Panc1 (cell line): Measurements from ENCODE around the gene HOXA5. TPM values are rescaled to one million over a fixed set of nuclear protein-coding genes. Genes with fewer than 3 reads are reported as not detected.

Source experiments
- ATAC-seq: fragments of 200-7000 bp; cut with Tn5 transposase; 2 replicates; pipeline ENCODE4 v1.9.1; 2020; ENCODE audit warnings: mild to moderate bottlenecking, moderate library complexity
- BruUV-seq: library from RNA; stranded (reverse); fragments of 400-500 nt; replicated peaks from 2 replicates; lab custom pipeline; 2021; lab: Mats Ljungman, UMichigan
- CTCF ChIA-PET: fragments of 300-600 bp; sonication (Branson Sonifier 250); formaldehyde crosslinking; loops from one replicate; lab custom pipeline; 2022; ENCODE audit warnings: antibody characterized with exemption; lab: Charles Lee
- POLR2A ChIA-PET: fragments of 300-600 bp; sonication (Branson Sonifier 250); formaldehyde crosslinking; loops from one replicate; lab custom pipeline; 2022; ENCODE audit warnings: antibody characterized with exemption; lab: Charles Lee
- DNase-seq: peaks from one replicate; pipeline ENCODE4 v3.0.0-alpha.2; 2010; ENCODE audit warnings: low read depth, low spot score
- H3K27ac ChIP-seq: 2 replicates; pipeline ENCODE4 v1.5.1; 2011; ENCODE audit warnings: mild to moderate bottlenecking, low read length, inconsistent platforms
- H3K27me3 ChIP-seq: fragments of 200-500 bp; sonication (Bioruptor generic); 2 replicates; pipeline ENCODE4 v1.6.0; 2014; ENCODE audit warnings: low read length, inconsistent platforms; ENCODE audit not compliant: control insufficient read depth, insufficient read depth
- H3K36me3 ChIP-seq: fragments of 200-500 bp; sonication (Bioruptor generic); 2 replicates; pipeline ENCODE4 v1.5.1; 2014; ENCODE audit warnings: inconsistent platforms, mild to moderate bottlenecking, low read length, moderate library complexity; ENCODE audit not compliant: control insufficient read depth, insufficient read depth
- H3K4me1 ChIP-seq: 2 replicates; pipeline ENCODE4 v1.5.1; 2011; ENCODE audit warnings: inconsistent platforms, mild to moderate bottlenecking, low read length, moderate library complexity; ENCODE audit not compliant: control insufficient read depth, insufficient read depth
- H3K4me3 ChIP-seq, 2 experiments: 2 replicates each; pipeline ENCODE4 v1.5.1; 2011 to 2012; ENCODE audit warnings: low read depth in 2 of 2, low read length in 2 of 2, mild to moderate bottlenecking in 2 of 2, inconsistent platforms in 1 of 2, moderate library complexity in 1 of 2
- H3K9me3 ChIP-seq: fragments of 200-500 bp; sonication (Bioruptor generic); 2 replicates; pipeline ENCODE4 v1.5.1; 2014; ENCODE audit warnings: low read depth, mild to moderate bottlenecking, inconsistent platforms, low read length, moderate library complexity; ENCODE audit not compliant: control insufficient read depth, insufficient read depth
- CTCF ChIP-seq: fragments of 450-650 bp; IDR thresholded peaks from 2 replicates; pipeline ENCODE4 v1.5.1; 2017; ENCODE audit warnings: mild to moderate bottlenecking
- POLR2AphosphoS5 ChIP-seq: IDR thresholded peaks from 2 replicates; pipeline ENCODE4 v1.6.1; 2012; ENCODE audit warnings: mild to moderate bottlenecking, low read depth, low read length, moderate library complexity
- REST ChIP-seq, 2 experiments: IDR thresholded peaks; 2 replicates each; pipeline ENCODE4 v1.6.1; 2011 to 2012; ENCODE audit warnings: low read depth in 2 of 2, control low read depth in 1 of 2, low read length in 1 of 2, mild to moderate bottlenecking in 1 of 2, moderate library complexity in 1 of 2; ENCODE audit not compliant: insufficient read depth in 1 of 2
- SIN3A ChIP-seq: IDR thresholded peaks from 2 replicates; pipeline ENCODE4 v1.6.1; 2012; ENCODE audit warnings: low read depth, mild to moderate bottlenecking, low read length, moderate library complexity, borderline replicate concordance; ENCODE audit not compliant: insufficient read depth
- TCF7L2 ChIP-seq: IDR thresholded peaks from 2 replicates; pipeline ENCODE4 v1.6.1; 2011; ENCODE audit warnings: mild to moderate bottlenecking, low read depth, low read length, inconsistent platforms
- in situ Hi-C: cut with HindIII; loops from 2 replicates; pipeline ENCODE4 v1.10.0; 2016; ENCODE audit warnings: low sequenced_read_pairs, low pct_unique_long_range_greater_than_20kb
- intact Hi-C: fragments of 100-400 bp; cut with micrococcal nuclease; formaldehyde crosslinking; loops from one replicate; pipeline ENCODE4 v1.10.0; 2022; ENCODE audit not compliant: unreplicated experiment
- total RNA-seq: library from RNA; stranded (reverse); gene quantifications from one replicate; pipeline ENCODE4 v1.2.1, GENCODE V29; 2021; ENCODE audit not compliant: unreplicated experiment

The HOXA5 gene
- total RNA-seq, 1 experiment from 2014 or later = 3.9 TPM

GRCh38 chr7:27176962-27177794 lies 33.7 kb upstream of the HOXA5 start:
- DNase-seq (no peak), ATAC-seq (no peak)
- in situ Hi-C loops (no loop called here), intact Hi-C loops (no loop called here)
- Histone ChIP-seq H3K4me3 (no peak overlapping the region), H3K36me3 (no peaks in the 10 kb centered on the region), H3K27me3 (no peaks in the 10 kb centered on the region), H3K4me1 (peaks cover 11% of the 10 kb centered on the region; the same call in 1 of the 2 replicates), H3K9me3 (no peaks in the 10 kb centered on the region), H3K27ac (no peak overlapping the region)
- TF ChIP-seq REST (IDR thresholded peaks at IDR 0.05; ENCODE audit: insufficient read depth in 1 of 2, low read depth in 2 of 2, low read length in 1 of 2) (no peak), TCF7L2 (no peak), SIN3A (no peak), CTCF (no peak), POLR2AphosphoS5 (no peak)
- no TSS peak for BruUV-seq
- ChIA-PET CTCF (no interaction called here), POLR2A (no interaction called here)

GRCh38 chr7:27176524-27176845 lies 33.0 kb upstream of the HOXA5 start:
- no peak for ATAC-seq
- ChIA-PET CTCF (no interaction called here), POLR2A (no interaction called here)
- H3K9me3 ChIP-seq = no peaks in the 10 kb centered on the region
- no peaks in the 10 kb centered on the region for H3K36me3 ChIP-seq
- intact Hi-C loops = no loop called here
- no peak overlapping the region for H3K4me3 ChIP-seq
- TF ChIP-seq TCF7L2 (no peak), REST (IDR thresholded peaks at IDR 0.05; ENCODE audit: insufficient read depth in 1 of 2, low read depth in 2 of 2, low read length in 1 of 2) (no peak), SIN3A (no peak), CTCF (no peak), POLR2AphosphoS5 (no peak)
- DNase-seq = no peak
- BruUV-seq = no TSS peak
- peaks cover 11% of the 10 kb centered on the region; the same call in 1 of the 2 replicates for H3K4me1 ChIP-seq
- no peak overlapping the region for H3K27ac ChIP-seq
- in situ Hi-C loops = no loop called here
- H3K27me3 ChIP-seq = no peaks in the 10 kb centered on the region
